Stimulated activated CD8-positive, alpha-beta memory T cell treated with anti-CD3 and anti-CD28 coated beads, Interleukin-15, amount 100 ng/mL, for 1 hour (primary cell): ENCODE data around the gene MAGEB5.
"Not testable (repeated sequence)": the region's sequence is repeated elsewhere in the genome, so short reads cannot be mapped to it uniquely, and the experiment has no call there.

ENCODE experiments used
- DNase-seq: peaks from one replicate; pipeline ENCODE4 v3.0.0-alpha.2; 2020; ENCODE audit warnings: low read depth

Gene MAGEB5

DNA sequence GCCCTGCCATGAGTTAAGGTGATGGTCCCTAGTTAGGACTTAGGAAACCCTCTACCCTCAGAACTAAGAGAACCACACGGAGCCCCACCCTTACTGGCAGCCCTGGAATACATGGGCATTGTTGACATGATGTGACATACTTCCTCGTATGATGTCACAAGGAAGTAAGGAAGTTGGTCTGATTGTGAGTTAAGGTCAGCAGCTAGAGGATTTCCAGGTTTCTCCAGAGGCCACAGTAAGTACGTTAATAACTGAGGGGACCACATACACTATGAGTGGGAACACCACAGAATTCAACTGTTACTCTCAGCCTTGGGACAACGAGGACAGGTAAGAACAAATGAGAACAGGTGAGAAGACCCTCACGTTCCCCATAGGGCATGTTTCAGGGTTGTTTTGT, at the start of gene MAGEB5:
Gene MAGEB5 (plus strand): TSS at position 301 of the 400 bp plus-strand sequence. CDS start 1,133 bp downstream, outside the sequence.
- no peak for DNase-seq

DNA sequence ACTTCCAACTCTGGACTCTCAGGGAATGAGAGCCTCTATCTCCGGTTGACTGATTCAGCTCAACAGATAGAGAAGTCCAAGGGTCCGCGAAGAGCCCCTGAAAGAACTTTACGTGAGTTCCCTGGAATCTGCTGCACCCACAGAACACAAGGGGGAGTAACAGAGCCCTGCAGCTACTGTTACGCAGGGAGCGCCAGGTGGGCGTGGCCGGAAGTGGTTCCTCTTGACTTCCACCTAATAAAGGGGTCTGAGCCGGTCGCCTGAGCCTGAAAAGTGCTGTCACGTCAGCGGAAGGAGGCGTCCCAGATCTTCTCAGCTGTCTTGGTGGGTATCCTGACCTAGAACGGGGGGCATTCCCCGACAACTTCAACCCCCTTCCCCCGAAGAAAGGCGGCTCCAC, 23.8 kb upstream of the MAGEB5 start, which contains the start of gene MAGEB6:
Gene MAGEB6 (plus strand): TSS at position 237 of the 400 bp plus-strand sequence. CDS start 1,407 bp downstream, outside the sequence.
- DNase-seq = no peak

DNA sequence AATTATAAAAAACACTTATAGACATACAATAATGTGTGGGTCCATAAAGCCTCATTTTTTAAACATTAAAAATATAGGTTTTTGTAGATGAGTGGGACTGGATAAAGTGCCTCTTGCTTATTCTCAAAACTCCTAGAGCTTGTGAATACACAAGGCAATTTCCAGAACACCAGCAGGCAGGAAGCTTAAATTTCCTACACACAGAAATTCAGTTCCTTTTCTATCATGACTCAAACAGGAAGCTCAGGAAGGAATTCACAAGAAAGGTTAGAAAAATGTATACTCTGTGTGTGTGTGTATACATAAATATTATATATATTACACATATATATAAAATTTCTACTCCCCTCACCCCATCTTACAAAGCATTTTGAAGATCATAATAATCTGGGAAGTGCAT, 12.4 kb upstream of the MAGEB5 start:
- no peak for DNase-seq

GRCh38 chrX:26204717-26205116, 11.3 kb upstream of the MAGEB5 start:
- DNase-seq = not testable (repeated sequence)

GRCh38 chrX:26208012-26208411, 8.0 kb upstream of the MAGEB5 start:
- no peak for DNase-seq

GRCh38 chrX:26219351-26219750, 3.4 kb downstream of the MAGEB5 start:
- DNase-seq = no peak

GRCh38 chrX:26234177-26234576, 18.2 kb downstream of the MAGEB5 start:
- DNase-seq = no peak

GRCh38 chrX:26253526-26253925, 37.6 kb downstream of the MAGEB5 start:
- no peak for DNase-seq

GRCh38 chrX:26254436-26254835, 38.5 kb downstream of the MAGEB5 start:
- no peak for DNase-seq

DNA sequence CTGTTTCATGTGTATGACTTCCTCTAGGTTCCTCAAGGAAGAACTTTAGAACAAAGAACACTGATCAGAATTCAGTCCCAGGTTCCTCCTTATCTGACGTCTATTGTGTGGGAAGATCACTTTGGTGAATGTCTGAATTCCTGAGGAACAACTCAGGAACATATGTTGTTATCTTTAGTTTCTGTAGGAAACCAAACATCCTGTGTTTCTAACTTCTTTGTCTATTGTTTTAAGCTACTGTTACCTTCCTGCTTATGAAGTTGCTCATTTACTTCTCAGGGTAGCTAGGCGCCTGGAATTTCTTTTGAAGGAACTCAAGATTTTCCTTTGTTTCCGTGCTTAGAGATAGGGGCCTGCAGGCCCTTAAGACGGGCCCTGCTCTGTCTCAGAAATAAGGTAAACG, 46.2 kb downstream of the MAGEB5 start:
- DNase-seq = no peak
